HK-2 (cell line): Measurements from ENCODE around the gene BEGAIN.

ENCODE experiments used
- DNase-seq: peaks from one replicate; pipeline ENCODE4 v3.0.0-alpha.2; 2018; ENCODE audit not compliant: unreplicated experiment

The BEGAIN gene

DNA sequence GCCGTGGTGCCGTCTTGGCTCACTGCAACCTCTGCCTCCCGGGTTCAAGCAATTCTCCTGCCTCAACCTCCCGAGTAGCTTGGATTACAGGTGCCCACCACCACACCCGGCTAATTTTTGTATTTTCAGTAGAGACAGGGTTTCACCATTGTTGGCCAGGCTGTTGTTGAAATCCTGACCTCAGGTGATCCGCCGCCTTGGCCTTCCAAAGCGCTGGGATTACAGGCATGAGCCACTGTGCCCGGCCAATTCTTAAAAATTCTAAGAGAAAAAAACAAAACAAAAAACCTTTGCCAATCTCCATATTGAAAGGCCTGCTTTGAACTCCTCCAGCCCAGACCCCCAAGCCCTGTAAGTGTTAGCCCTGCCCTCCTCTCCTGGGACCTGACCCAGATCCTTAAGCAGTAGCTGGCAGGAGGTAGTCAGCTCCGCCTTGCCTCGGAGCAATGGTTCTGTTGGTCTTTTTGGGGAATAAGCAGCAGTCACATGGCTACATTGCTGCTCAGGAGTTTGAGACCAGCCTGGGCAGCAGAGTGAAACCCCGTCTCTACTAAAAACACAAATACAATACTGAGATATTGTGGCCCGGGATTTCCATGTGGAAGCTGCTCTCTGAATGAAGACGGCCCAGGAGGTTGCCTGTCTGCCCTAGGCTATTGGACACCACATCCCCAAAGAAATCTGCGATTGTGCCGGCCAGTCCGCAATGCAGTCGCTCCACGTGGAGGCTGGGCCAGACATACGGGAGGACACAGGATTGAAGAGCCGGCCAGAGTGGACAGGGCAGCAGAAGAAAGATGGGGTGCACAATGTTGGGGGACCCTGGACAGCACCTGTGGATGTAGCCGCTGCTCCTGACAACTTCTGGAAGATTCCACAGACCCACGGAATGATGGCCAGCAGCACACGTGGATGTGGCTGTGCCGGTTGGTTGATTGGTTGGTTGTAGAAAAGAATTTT lies 28.8 kb upstream of the BEGAIN start:
- no peak for DNase-seq

DNA sequence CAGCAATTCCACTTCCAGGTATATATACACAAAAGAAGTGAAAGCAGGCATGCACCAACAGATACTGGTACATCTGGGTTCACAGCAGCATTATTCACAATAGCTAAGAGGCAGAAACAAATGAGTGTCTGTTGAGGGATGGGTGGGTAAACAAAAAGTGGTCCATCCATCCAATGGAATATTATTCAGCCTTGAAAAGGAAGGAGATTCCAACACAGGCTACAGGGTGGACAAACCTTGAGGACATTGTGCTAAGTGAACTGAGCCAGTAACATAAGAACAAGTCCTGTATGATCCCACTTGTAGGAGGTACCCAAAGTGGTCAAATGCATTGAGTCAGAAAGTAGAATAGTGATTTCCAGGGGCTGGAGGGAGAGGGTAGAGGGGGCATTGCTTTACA lies 27.6 kb upstream of the BEGAIN start:
- no peak for DNase-seq

DNA sequence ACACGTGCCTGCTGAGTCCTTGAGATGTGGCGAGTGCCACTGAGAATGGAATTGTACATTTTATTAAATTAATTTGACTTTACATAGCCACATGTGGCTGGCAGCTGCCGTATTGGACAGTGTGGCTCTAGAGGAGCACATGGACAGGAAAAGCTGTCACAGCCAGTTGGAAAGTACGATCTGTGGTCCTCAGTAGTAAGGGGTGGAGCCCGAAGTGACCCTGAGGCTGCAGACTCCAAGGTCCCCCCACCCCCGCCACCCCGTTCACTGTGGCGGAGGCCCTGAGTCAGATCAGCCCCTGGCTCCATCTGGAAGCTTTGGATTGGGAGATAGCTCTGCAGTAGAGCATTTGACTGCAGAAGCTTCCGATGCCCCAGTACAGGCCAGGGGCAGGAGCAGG lies 25.8 kb upstream of the BEGAIN start:
- no peak for DNase-seq

DNA sequence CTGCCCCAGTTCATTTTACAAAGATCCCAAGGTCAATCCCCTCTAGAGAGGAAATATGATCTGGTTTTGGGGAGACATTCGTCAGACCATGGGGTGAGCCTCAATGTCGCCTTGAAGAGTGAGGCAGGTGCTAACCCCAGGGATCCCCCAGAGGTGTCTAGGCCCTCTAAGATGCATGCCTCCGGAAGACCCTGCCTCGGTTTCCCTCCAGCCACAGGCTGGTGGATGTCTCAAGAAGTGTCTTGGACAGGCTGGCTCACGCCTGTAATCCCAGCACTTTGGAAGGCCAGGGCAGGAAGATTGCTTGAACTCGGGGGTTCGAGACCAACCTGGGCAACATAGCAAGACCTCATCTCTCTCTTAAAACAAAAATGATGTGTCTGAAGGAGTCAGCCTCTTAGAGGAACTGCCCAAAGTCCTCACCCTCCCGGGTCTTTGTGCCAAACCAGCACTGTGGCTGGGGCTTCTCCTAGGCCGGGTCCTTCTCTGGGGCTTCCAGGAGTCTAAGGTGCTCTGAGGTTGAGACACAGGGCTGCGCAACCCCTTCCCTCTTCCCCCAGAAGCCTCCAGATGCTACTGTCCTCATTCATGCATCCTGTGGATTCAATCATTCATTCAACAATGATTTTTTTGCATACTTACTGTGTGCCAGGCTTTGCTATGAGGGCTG lies 24.7 kb upstream of the BEGAIN start:
- no peak for DNase-seq

DNA sequence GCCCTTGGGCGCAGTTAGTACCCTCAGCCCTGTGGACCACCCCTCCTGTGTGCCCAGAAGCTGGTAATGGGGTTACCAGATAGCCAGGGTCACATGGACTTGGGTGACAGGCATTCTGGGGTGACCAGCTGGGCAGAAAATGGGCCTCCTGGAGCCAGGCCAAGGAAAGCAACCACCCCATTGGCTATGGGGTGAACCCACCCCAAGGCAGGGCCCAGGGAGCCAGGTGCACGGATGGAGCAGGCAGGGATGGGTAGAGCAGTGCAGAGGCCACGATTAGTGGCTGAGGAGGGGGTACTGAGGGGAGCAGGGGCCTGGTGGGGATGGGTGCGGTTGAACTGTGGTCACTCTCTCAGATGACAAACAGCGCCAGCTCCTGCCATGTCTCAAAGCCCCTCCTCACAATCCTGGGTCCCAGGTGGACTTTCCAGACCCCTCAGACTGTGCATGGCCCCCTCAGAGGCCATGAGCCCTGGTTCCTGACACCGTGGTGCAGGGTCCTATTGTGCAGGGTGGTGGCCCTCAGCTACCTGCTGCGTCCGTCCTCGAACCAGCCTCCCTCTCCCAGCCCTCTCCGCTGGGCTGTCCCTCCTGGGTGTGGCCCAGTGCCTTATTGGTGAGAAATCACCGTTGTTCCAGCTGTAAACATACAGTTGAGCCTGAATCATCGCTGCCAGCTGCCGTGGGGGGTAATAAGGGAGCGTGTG lies 23.4 kb upstream of the BEGAIN start:
- DNase-seq, result no peak

DNA sequence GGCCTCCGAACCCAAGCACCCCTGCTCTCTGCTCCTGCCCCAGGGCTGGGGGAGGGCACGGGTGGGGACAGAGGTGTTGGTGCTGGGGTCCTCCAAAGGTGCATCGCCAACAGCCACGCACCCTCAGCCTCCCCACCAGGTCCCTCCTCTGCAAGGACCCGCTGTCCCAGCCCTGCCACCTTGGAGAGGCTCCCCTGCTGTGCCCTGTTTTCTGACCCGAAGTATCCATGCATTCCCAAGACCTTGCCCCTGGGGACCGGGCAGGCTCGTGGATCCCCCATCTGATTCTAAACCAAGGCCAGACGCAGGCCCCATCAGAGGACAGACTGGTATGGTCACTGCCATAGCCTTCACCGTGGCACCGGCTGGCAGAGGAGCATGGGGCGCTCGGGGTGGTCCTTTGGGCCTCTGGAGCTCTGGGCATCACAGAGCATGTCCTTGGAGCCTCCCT lies 22.7 kb upstream of the BEGAIN start:
- DNase-seq, result no peak

DNA sequence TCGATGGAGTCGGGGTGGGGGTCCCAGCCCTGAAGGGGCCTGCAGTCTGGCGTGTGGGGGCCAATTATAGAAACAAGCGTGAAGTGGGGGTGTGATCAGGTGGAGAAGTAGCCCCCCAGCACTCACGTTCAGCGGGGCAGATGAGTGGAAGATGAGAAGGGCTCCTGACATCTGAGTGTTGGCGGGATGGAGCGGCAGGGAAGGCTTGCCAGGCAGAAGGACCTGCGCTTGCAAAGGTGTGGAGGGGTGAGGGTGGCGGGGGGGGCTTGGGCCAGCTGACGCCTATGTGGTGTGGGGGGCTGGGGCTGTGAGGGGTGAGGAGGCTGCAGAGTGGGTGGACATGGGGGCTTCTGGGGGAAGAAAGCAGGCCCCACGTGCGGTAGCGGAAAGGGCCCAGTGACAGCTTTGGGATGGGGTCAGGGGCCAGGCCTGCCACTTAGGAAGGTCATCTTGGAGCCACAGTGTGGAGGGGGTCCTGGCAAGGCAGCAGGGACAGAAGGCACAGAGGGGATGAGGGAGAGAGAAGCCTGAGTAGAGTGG lies 22.2 kb upstream of the BEGAIN start:
- no peak for DNase-seq

DNA sequence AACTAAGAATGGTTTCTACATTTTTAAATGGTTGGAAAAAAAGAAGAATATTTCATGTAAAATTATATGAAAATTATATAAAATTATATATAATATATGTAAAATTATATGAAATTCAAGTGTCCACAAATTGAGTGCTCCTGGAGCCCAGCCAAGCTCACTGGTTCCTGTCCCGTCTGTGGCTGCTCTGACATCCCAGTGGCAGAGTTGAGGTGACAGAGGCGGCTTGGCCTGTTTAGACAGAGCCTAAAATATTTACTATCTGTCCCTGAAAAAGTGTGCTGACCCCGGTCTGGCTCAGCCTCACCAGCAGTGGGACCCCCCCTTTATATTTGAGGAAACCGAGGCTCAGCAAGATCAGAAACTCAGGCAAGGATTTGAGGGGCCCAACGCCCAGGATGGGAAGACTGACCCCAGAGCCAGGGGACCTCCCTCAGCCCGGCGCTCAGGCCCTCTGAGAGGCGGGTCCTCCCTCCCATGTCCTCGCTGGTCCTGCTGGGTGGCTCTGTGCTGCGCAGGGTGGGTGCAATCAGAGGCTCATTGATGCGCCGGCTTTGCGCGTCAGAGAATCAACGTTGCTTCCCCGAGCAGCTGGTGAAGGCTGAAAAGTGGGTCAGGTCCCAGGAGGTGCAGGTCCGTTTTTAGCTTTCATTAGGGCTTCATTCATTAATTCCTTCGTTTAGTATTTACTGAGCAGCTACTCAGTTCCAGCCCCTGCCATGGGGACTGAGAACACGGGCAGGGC lies 21.5 kb upstream of the BEGAIN start:
- DNase-seq, result no peak

DNA sequence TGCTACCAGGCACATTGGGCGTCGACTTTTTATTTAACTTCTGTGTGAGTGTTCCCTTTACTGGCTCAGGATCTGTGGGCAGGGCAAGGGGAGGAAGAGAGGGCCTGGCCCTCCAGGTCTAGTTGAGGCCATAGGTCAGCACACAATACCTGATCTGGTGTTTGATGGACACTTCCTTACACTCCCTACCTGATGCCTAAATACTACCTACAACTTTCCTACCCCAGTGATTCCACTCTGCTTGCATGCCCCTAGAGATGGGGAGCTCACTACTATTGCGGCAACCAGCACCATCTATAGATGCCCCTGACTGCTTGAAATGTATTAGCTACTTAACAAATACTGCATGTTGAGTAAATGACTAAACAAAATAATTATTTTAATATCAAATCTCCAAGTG lies 20.8 kb upstream of the BEGAIN start:
- DNase-seq, result no peak

DNA sequence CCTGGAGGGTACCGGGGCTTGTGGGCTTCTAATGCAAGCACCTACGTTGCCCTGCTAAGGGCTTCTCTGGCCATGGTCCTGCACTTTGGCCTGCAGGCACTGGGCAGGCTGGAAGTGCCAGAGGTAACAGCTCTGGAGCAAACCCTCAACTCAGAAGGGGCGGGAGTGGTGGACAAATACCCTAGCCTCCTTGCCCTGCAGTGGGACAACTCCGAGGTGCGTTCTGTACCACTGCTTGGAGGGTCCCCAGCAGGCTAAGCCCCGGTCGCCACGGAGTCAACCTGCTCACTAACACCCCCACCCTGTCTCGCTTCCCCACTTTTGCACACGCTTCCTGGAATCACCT lies 20.4 kb upstream of the BEGAIN start:
- DNase-seq, result no peak

DNA sequence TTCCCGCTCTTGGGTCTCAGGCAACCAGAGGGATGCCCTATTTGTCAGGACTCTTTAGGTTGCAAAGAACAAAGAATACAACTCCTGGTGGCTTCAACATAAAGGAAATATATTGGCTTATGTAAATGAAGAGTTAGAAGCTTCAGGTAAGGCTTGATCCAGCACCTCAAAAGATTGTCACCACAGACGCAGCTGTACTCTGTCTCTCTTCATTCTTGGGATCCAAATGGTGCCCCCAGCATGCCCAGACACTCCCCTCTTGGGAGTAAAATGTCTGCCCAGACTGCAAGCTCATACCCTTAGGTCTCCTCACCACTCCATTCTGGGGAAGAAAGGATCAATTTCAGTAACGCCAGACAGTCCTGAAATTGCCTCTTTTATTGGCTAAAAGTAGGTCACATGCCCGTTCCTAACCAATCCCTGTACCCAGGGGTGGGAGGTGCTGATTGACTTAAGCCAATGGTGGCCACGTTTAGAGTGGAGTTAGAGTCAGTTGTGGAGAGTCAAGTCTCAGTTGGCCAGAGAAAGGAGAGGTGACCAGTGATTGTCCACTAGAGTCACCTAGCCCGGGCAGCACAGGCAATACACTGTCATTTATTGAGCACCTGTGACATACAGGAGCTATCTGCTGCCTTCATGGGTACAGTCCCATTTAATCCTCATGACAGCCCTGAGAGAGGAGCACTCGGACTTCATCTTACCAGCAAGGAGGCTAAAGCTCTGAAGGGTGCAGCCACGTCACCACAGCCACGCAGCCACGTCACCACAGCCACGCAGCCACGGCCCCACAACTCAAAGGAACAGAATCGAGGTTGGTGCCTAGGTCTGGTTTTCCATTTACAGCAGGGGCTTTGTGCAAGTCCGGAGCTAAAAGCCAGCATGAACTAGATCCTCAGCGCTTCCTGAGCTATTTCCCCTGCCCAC lies 19.7 kb upstream of the BEGAIN start:
- DNase-seq, result no peak

DNA sequence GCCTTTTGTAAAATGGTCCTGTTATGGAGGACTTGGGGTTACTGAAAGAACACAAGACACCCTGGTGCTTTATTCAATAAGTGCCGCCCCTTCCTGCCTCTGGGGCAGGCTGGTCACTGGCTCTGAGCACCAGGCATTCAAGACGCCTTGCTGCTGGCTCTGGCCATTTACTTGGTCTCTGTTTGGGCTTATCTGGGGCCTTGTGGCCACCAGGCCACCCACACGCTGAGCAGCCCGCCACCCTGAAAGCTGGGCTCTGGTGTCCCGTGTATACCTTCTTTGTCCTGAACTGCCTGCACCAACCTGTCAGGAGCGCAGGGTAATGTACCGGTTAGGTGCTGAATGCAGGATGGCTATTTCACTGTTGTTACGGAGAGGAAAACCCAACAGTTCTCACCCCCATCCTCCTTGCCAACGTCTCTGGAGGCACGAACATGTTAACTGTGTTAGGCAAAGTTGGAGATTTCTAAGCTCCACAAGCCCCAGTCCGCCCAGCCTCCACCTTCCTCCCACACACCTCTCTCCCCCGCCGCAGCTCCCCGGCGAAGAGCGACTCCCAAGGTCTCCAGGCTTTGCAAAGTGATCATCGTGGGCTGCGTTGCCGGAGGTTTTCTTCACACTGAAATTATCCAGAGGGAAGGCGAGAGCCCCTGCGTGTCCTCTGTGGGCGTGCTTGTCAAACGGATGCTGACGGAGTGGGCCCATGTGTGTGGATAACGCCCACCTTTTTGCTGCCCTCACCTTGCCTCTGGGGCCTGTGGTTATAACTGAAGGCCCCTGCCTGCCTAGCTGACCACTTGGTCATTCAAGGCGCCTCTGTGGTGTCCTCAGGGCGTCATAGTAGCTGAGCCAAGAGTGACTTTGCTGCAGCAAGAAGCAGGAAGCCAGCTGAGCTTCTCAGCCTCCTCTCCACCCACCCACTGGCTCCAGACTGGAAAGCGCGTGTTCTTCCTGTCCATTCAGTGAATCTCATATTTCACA lies 18.8 kb upstream of the BEGAIN start:
- DNase-seq, result no peak

DNA sequence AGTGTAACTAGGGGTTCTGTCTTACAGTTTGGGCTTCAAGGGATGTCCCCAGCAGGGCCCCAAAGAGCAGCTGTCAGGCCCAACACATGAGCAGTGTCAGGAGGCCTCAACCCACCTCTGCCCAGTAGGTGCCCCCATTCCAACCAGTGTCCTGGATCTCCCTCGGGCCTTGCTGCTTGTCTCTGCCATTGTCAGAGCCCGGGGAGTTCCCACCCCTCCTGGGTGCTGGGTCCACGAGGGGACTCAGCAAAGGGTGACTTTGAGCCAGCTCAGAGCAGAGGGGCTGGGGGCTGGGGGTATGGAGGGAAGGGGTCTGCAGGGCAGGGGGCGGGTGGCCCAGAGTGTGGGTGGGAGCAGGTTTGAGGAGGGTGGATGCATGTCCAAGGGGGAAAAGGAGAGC lies 18.0 kb upstream of the BEGAIN start:
- DNase-seq, result no peak

DNA sequence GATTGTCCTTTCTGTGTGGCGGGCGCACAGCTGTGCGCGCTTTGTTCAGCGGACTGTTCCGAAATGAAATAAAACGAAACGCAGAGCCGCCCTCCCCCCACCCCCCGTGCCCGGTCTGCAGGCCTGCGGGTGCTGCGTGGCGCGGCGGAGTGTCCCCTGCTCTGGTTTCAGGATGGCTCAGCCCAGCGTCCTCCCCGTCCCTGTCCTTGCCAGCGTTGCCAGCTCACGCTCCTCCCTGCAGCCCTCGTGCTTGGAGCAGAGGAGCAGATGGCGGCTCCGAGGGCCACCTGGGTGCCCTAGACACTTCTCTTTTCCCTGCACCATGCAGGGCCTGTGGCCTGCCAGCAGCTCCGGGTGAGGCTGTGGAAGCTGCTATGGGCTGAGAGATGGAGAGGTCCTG lies 17.5 kb upstream of the BEGAIN start:
- no peak for DNase-seq

DNA sequence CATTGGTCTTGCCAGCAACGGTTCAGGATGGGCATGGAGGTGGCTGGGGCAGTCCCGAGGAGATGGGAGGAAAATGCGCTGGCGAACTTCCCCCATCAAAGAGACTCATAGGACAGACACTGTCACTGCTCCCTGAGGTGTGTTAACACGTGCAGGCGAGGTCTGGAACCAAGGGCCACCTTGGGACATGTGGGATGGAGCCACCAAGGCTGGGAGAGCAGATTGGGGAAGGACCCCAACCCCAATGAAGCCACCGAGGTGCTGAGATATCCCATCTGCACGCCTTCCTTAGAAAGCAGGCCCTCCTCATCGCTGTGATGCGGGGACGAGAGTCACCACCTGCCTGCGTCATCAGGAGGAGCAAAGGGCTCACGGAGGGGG lies 16.9 kb upstream of the BEGAIN start:
- no peak for DNase-seq

DNA sequence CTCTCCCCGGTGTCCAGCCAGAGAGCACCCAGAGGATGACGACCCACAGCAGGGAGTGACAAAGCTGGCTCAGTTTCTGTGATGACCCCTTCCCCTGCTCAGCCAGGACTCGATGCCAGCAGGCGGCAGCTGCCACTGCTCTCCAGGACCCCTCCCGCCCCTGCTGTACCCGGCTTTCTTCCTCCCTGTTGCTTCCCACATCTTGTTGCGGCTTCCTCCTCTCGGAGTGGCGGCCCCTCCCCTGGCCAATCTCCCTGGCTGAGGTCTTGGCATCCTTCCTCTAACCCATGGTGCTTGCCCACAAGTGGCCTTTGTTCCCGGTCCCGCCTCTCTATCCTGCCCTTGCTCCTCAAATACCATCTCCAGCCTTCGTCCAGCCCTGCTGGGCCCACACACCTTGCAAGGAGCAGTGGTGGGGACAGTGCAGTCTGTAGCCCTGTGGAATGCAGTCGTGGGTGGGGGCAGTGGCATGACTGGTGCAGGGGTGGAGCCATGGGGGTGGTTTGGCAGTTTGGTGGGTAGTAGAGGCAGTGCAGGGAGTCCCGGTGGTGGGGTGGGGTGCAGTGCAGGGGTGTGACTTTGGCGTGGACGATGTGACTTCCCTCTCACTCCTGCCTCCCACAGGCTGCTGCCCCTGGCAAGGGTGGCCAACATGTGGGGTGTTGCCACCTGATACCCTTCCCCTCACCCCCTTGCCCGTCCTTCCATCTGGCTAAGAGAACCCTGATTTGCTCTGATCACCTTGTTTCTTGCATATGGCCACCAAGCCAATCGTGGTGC lies 16.3 kb upstream of the BEGAIN start:
- DNase-seq, result no peak

DNA sequence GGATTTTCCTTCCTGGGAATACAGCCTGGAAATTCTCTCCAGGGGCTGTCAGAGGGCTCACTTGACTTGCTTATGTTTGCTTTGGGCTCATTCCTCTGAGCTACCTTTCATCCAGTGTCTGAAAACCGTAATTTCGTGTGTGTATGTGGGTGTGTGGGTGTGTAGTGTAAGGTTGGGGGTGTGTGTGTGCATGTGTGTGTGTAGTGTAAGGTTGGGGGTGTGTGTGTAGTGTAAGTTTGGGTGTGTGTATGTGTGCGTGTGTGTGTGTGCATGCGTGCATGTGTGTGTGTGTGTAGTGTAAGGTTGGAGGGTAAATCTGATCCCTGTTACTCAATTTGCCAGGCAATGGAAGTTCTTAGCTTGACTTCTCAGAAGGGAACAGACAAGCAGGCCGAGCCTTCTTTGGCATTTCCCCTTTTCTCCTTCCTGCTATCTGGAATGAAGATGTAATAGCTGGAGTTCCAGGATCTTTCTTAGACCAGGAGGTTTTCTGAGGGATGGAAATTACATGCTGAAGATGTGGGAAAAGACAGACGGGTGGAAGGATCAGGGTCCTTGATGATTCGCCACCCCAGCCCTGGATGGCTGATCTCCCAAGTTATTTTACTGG lies 15.5 kb upstream of the BEGAIN start:
- no peak for DNase-seq

DNA sequence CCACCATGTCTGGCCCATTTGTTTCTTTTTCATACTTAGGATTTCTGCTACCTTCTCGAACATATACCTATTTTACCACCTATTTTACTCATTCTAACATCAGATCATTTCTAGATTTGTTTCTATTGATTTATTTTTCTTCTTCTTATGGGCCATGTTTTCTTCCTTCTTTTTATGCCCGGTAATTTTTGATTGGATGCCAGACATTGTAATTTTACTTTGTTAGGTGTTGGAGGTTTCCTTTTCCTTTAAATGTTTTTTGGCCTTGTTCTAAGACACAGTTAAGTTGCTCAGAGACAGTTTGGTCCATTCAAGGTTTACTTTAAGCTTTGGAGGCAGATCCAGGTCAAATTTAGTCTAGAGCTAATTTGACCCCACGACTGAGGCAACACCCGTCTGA lies 14.7 kb upstream of the BEGAIN start:
- DNase-seq, result no peak
